ENCODE measurements around the gene CTNNA2. TPM values are rescaled to one million over a fixed set of nuclear protein-coding genes. Genes with fewer than 3 reads are reported as not detected.

The CTNNA2 gene
- total RNA-seq, 1 experiment from 2014 or later: 5.5 TPM

GRCh38 chr2:79820281-79820680, 307.4 kb downstream of the CTNNA2 start:
- no CpG with 5 or more reads among the region's 4 CpGs for WGBS (ENCODE audit: extremely low coverage, insufficient read length, low lambda C conversion rate)
- no peaks in the 10 kb centered on the region for H3K27me3 ChIP-seq (ENCODE audit: insufficient read depth, low read length)
- no peaks in the 10 kb centered on the region for H3K36me3 Mint-ChIP-seq (ENCODE audit: insufficient read depth in 1 of 3, low read depth in 3 of 3)
- no peak overlapping the region for H3K9ac ChIP-seq (ENCODE audit: extremely low read depth, insufficient read length, low read length)
- H3K56ac ChIP-seq (ENCODE audit: insufficient read length, low read depth, low read length): no peak overlapping the region
- no peak overlapping the region for H4K5ac ChIP-seq (ENCODE audit: insufficient read length, low read depth, low read length)
- no peak overlapping the region for H3K4me2 ChIP-seq (ENCODE audit: insufficient read depth, insufficient read length, low read length)
- no peak overlapping the region for H3K27ac ChIP-seq (ENCODE audit: insufficient read length, low read depth, low read length)
- no peaks in the 10 kb centered on the region for H3K79me2 ChIP-seq (ENCODE audit: insufficient read depth, low read length)
- no peak overlapping the region for H4K91ac ChIP-seq (ENCODE audit: insufficient read length, low read depth, low read length)
- no peak overlapping the region for H2AFZ ChIP-seq (ENCODE audit: low read length)
- no peaks in the 10 kb centered on the region for H4K20me1 ChIP-seq (ENCODE audit: control insufficient read depth, insufficient read depth, insufficient read length)
- no peaks in the 10 kb centered on the region for H3K9me3 ChIP-seq (ENCODE audit: control insufficient read depth, low read depth, low read length)
- no peaks in the 10 kb centered on the region for H3K9me3 Mint-ChIP-seq
- DNase-seq: no peak
- H3K4me1 ChIP-seq (ENCODE audit: insufficient read depth, low read length): no peaks in the 10 kb centered on the region
- no peak overlapping the region for H3K27ac Mint-ChIP-seq
- no peak overlapping the region for H3K18ac ChIP-seq (ENCODE audit: insufficient read length, low read depth, low read length)
- H2BK20ac ChIP-seq (ENCODE audit: low read depth, low read length, poor library complexity, severe bottlenecking): no peak overlapping the region
- no peak overlapping the region for H2AK5ac ChIP-seq (ENCODE audit: insufficient read length, low read length)
- H3K4me1 Mint-ChIP-seq: peaks cover 5 to 7% of the 10 kb centered on the region in 2 experiments
- H3K79me1 ChIP-seq (ENCODE audit: insufficient read depth, low read depth, low read length, poor library complexity, severe bottlenecking): no peaks in the 10 kb centered on the region
- H3K4me3 Mint-ChIP-seq: no peak overlapping the region
- no peak overlapping the region for H3T11ph ChIP-seq (ENCODE audit: low read length)
- TF ChIP-seq CTCF (conservative IDR thresholded peaks at IDR 0.05): no peak
- H3K27me3 Mint-ChIP-seq (ENCODE audit: low read depth): no peaks in the 10 kb centered on the region
- no peak overlapping the region for H2BK5ac ChIP-seq (ENCODE audit: insufficient read length, low read length)
- no peak overlapping the region for H3K23ac ChIP-seq (ENCODE audit: insufficient read length, low read depth, low read length)
- H2BK120ac ChIP-seq (ENCODE audit: low read depth, low read length, poor library complexity, severe bottlenecking): no peak overlapping the region
- no peak overlapping the region for H3K4ac ChIP-seq (ENCODE audit: low read depth, low read length)
- H2BK15ac ChIP-seq (ENCODE audit: low read depth, low read length): no peak overlapping the region
- H4K8ac ChIP-seq (replicated peaks; ENCODE audit: insufficient read length, low read depth, low read length): no peak overlapping the region
- no peaks in the 10 kb centered on the region for H3K23me2 ChIP-seq (ENCODE audit: insufficient read length, low read depth, low read length, poor library complexity, severe bottlenecking)
- H2BK12ac ChIP-seq (ENCODE audit: insufficient read length, low read depth, low read length): no peak overlapping the region
- no peak overlapping the region for H3K14ac ChIP-seq (ENCODE audit: insufficient read depth, low read length)

Data from H9 (cell line).